MM.1S (cell line): ENCODE results near the gene SLC38A3.
A peak's percentile ranks its signal among the peaks of the same experiment; 100 is the strongest.
"Not testable (repeated sequence)": the region's sequence is repeated elsewhere in the genome, so short reads cannot be mapped to it uniquely, and the experiment has no call there.

Source experiments
- DNase-seq: peaks from one replicate; pipeline ENCODE4 v3.0.0-alpha.2; 2015
- H2AFZ ChIP-seq: fragments of 300-600 bp; sonication (generic); 2 replicates; pipeline ENCODE4 v1.6.0; 2016; ENCODE audit warnings: antibody characterized with exemption, low read length
- H3F3A ChIP-seq: fragments of 300-600 bp; sonication (generic); 2 replicates; pipeline ENCODE4 v1.6.1; 2016; ENCODE audit warnings: mild to moderate bottlenecking, antibody characterized with exemption, low read length, moderate library complexity, mixed read lengths; ENCODE audit not compliant: insufficient read depth
- H3K27ac ChIP-seq: fragments of 300-600 bp; sonication (generic); 2 replicates; pipeline ENCODE4 v1.5.1; 2016; ENCODE audit warnings: mild to moderate bottlenecking, low read length
- H3K27me3 ChIP-seq: fragments of 300-600 bp; sonication (generic); replicated peaks from 2 replicates; pipeline ENCODE4 v1.6.0; 2016; ENCODE audit warnings: low read length; ENCODE audit not compliant: insufficient read depth
- H3K36me3 ChIP-seq: fragments of 300-600 bp; sonication (generic); replicated peaks from 2 replicates; pipeline ENCODE4 v1.6.1; 2016; ENCODE audit warnings: mild to moderate bottlenecking, low read length, mixed read lengths; ENCODE audit not compliant: insufficient read depth
- H3K4me1 ChIP-seq: fragments of 300-600 bp; sonication (generic); 2 replicates; pipeline ENCODE4 v1.6.1; 2016; ENCODE audit warnings: low read length, mixed read lengths
- H3K4me2 ChIP-seq: fragments of 300-600 bp; sonication (generic); 2 replicates; pipeline ENCODE4 v1.6.0; 2016; ENCODE audit warnings: low read depth, low read length
- H3K4me3 ChIP-seq: fragments of 300-600 bp; sonication (generic); 2 replicates; pipeline ENCODE4 v1.5.1; 2016; ENCODE audit warnings: low read length, mixed read lengths
- H3K79me2 ChIP-seq: fragments of 300-600 bp; sonication (generic); 2 replicates; pipeline ENCODE4 v1.6.1; 2016; ENCODE audit warnings: mixed run types, low read length, mixed read lengths
- H3K9ac ChIP-seq: fragments of 300-600 bp; sonication (generic); 2 replicates; pipeline ENCODE4 v1.6.1; 2016; ENCODE audit warnings: low read length, mixed read lengths
- H3K9me2 ChIP-seq: fragments of 300-600 bp; sonication (generic); replicated peaks from 2 replicates; pipeline ENCODE4 v1.6.1; 2016; ENCODE audit warnings: mild to moderate bottlenecking, low read length, mixed read lengths; ENCODE audit not compliant: insufficient read depth
- H3K9me3 ChIP-seq: fragments of 300-600 bp; sonication (generic); replicated peaks from 2 replicates; pipeline ENCODE4 v1.6.1; 2016; ENCODE audit warnings: mild to moderate bottlenecking, low read length, mixed read lengths; ENCODE audit not compliant: insufficient read depth
- H4K20me1 ChIP-seq: fragments of 300-600 bp; sonication (generic); 2 replicates; pipeline ENCODE4 v1.6.1; 2016; ENCODE audit warnings: mild to moderate bottlenecking, low read length, moderate library complexity, mixed read lengths; ENCODE audit not compliant: insufficient read depth
- EZH2 ChIP-seq: fragments of 300-600 bp; sonication (generic); optimal IDR thresholded peaks from 2 replicates; pipeline ENCODE3; 2017; ENCODE audit warnings: low read depth, mild to moderate bottlenecking, antibody characterized with exemption, low read length, mixed read lengths
- EZH2phosphoT487 ChIP-seq: fragments of 300-600 bp; sonication (generic); IDR thresholded peaks from 2 replicates; pipeline ENCODE4 v1.6.1; 2018; ENCODE audit warnings: antibody characterized with exemption, low read length
- TF ChIP-seq, protein P1 (sequence below): fragments of 300-600 bp; sonication (generic); IDR thresholded peaks from 2 replicates; pipeline ENCODE4 v1.5.1; 2016; ENCODE audit warnings: antibody characterized with exemption, low read length, mixed read lengths

The SLC38A3 gene

DNA sequence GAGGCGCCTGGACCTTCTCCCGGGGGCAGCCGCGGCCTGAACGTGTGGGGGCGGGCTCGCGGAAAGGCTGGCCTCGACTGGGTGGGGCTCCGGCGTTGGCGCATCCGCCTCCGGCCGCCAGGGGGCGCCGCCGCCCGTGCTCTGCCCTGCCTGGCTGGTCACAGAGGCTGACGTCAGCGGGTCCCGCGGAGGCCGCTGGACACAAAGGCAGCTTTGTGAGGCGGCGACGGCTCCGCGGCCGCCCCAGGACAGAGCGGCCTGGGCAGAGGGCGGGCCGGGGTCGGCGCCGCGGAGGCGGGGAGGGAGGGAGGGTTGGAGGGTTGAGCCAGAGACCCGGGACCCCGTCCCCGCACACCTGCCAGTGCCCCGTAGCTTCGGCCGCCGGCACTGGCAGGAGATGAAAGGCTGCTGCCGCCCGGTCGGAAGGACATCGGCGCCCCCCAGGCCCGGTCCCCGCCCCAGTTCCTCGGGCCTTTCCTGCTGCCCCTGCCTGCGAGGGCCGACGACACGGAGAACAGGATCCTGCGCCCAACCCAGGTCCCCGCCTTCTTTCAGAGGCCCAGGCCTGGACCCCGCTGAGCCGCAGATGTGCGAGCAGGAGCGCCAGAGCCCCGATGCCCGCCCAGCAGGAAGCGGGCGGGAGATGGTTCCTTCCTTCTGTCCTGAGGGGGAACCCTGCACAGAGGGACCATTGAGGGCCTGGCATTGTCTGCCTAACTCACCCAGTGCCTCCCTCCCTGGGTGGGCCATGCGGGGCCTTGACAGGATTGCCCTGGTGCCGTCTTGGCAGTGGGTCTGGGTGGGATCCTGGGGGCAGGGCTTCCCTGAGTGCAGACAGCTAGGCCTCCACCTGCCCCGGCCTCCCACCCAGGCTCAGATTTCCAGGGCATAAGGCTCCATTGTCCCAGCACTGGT, 55.2 kb downstream of the SLC38A3 start:
- no peak overlapping the region for H3K27ac ChIP-seq
- peak overlapping the region; percentile 99 for H3K4me2 ChIP-seq
- no peaks in the 10 kb centered on the region for H3K9me3 ChIP-seq
- peak; percentile 87 for DNase-seq
- H3K36me3 ChIP-seq = peaks cover 8% of the 10 kb centered on the region
- peaks cover 6% of the 10 kb centered on the region; the same call in 1 of the 2 replicates for H3K4me1 ChIP-seq
- H3F3A ChIP-seq = 0 out of 2 replicates have a peak, but pooled peaks cover 6% of the 10 kb centered on the region
- H3K9me2 ChIP-seq = no peaks in the 10 kb centered on the region
- H2AFZ ChIP-seq = peak overlapping the region; percentile 93
- peaks cover 2% of the 10 kb centered on the region; the same call in 1 of the 2 replicates for H3K27me3 ChIP-seq
- H3K9ac ChIP-seq = peak overlapping the region; percentile 83
- H3K4me3 ChIP-seq = peak overlapping the region; percentile 76
- H4K20me1 ChIP-seq = no peaks in the 10 kb centered on the region
- TF ChIP-seq, protein P1, sequence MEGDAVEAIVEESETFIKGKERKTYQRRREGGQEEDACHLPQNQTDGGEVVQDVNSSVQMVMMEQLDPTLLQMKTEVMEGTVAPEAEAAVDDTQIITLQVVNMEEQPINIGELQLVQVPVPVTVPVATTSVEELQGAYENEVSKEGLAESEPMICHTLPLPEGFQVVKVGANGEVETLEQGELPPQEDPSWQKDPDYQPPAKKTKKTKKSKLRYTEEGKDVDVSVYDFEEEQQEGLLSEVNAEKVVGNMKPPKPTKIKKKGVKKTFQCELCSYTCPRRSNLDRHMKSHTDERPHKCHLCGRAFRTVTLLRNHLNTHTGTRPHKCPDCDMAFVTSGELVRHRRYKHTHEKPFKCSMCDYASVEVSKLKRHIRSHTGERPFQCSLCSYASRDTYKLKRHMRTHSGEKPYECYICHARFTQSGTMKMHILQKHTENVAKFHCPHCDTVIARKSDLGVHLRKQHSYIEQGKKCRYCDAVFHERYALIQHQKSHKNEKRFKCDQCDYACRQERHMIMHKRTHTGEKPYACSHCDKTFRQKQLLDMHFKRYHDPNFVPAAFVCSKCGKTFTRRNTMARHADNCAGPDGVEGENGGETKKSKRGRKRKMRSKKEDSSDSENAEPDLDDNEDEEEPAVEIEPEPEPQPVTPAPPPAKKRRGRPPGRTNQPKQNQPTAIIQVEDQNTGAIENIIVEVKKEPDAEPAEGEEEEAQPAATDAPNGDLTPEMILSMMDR = peak; percentile 91
- TF ChIP-seq EZH2 = no peak
- no peak for TF ChIP-seq EZH2phosphoT487
- H3K79me2 ChIP-seq = no peaks in the 10 kb centered on the region

DNA sequence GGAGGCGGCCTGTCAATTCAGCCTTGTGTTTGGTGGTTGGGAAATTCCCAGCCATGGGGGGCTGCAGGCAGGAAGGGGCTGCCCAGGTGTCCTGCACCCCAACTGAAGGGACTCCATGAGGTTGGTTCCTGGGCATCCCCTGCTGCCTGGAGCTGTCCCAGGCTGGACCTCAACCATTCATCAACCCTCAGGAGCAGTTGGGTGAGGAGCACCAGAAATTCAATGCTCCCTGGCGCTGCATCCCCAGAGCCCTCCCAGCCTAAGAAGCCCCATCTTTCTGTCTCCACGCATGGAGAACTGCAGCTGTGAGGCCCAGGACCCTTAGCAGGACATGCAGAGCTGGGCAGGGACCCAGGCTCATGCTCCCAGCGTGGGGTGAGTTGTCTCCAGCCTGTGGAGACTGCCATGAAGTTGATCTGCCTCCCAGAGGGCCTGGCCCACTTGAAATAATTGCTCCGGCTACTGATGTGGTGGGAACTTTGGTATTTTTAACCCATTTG, 55.9 kb downstream of the SLC38A3 start:
- no peak for TF ChIP-seq EZH2phosphoT487
- Histone ChIP-seq H3K27ac (no peak overlapping the region), H3K4me2 (peak overlapping the region; percentile 99; the same call in 1 of the 2 replicates), H3K79me2 (no peaks in the 10 kb centered on the region), H3K9me2 (no peaks in the 10 kb centered on the region), H3K9ac (peak overlapping the region; percentile 83; the same call in 1 of the 2 replicates), H3K27me3 (peaks cover 9% of the 10 kb centered on the region), H2AFZ (no peak overlapping the region), H4K20me1 (no peaks in the 10 kb centered on the region), H3F3A (0 out of 2 replicates have a peak, but pooled peaks cover 6% of the 10 kb centered on the region), H3K9me3 (no peaks in the 10 kb centered on the region), H3K4me1 (peaks cover 6% of the 10 kb centered on the region; the same call in 1 of the 2 replicates), H3K36me3 (peaks cover 8% of the 10 kb centered on the region), H3K4me3 (peak overlapping the region; percentile 76)
- DNase-seq = no peak

DNA sequence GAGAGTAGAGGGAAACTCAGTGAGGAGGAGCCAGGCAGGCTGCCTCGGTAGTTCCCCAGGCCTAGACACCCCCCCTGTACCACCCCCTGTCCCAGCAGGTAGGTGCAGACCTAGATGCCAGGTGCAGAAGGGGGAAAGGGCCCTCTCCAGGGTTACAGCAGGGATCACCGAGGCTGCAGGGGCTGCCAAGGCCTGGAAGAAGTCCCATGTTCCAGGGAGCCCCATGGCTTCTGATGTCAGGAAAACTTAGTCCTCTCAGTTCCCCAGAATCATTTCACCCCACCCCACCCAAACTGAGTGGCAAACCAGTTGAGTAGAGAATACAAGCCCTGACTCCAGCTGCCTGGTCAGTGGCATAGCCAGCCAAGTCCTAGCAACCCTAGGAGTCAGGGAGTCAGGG, 56.4 kb downstream of the SLC38A3 start:
- Histone ChIP-seq H3K4me1 (peaks cover 6% of the 10 kb centered on the region; the same call in 1 of the 2 replicates), H3K27ac (no peak overlapping the region), H3K9me3 (no peaks in the 10 kb centered on the region), H4K20me1 (no peaks in the 10 kb centered on the region), H2AFZ (no peak overlapping the region), H3K79me2 (no peaks in the 10 kb centered on the region), H3F3A (0 out of 2 replicates have a peak, but pooled peaks cover 6% of the 10 kb centered on the region), H3K27me3 (peaks cover 14% of the 10 kb centered on the region), H3K9ac (no peak overlapping the region), H3K36me3 (peaks cover 8% of the 10 kb centered on the region), H3K4me2 (no peak overlapping the region), H3K4me3 (no peak overlapping the region), H3K9me2 (no peaks in the 10 kb centered on the region)
- no peak for TF ChIP-seq EZH2phosphoT487
- no peak for TF ChIP-seq EZH2
- TF ChIP-seq, protein P1 = no peak
- DNase-seq = no peak

DNA sequence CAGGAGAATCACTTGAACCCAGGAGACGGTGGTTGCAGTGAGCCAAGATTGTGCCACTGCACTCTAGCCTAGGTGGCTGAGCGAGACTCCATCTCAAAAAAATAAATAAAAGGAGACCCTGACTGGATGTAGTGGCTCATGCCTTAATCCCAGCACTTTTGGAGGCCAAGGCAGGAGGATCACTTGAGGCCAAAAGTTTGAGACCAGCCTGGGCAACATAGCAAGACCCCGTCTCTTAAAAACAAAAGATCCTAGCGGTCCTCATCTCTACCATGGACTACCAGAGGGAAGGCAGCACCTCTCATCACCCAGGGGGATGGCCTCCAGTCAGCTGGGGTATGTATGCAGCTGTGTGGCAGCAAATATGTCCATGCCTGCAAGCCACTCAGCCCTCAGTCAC, 57.1 kb downstream of the SLC38A3 start:
- H3K36me3 ChIP-seq, H3K4me2 ChIP-seq, H3K4me1 ChIP-seq, H3K9ac ChIP-seq, H2AFZ ChIP-seq, H3K9me3 ChIP-seq, H3K27ac ChIP-seq, H3K79me2 ChIP-seq, H3F3A ChIP-seq, H3K9me2 ChIP-seq, H3K4me3 ChIP-seq, H4K20me1 ChIP-seq, DNase-seq: not testable (repeated sequence)
- H3K27me3 ChIP-seq = peaks cover 21% of the 10 kb centered on the region
